NCI-H1417 treated with DMSO at 0.1 percent for 48 hours (cell line): ENCODE measurements around the gene CHST9.
"Not testable (repeated sequence)": the region's sequence is repeated elsewhere in the genome, so short reads cannot be mapped to it uniquely, and the experiment has no call there.

Experiments
- DNase-seq: peaks from one replicate; lab custom pipeline; 2025; lab: John Stamatoyannopoulos, UW

Gene CHST9

DNA sequence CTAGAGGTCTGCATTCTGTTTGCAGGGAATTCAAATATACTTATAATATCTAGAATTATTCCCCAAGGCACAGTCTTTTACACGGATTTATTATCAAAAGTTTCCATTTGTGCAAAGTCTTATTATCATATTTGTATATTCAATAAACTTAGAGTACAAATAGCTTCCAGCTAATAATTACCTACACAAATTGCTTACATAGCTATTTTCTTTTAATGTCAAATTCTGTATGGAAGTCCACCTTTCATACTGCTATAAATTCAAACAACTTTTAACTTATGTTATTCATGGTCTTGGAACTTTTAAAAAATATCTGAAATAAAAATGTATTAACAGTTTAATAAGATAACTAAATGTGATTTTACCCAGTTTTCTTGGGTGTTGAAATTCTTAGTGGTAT, 13.1 kb downstream of the CHST9 start:
- DNase-seq = no peak

GRCh38 chr18:27165412-27165811, 19.7 kb downstream of the CHST9 start:
- DNase-seq = no peak

DNA sequence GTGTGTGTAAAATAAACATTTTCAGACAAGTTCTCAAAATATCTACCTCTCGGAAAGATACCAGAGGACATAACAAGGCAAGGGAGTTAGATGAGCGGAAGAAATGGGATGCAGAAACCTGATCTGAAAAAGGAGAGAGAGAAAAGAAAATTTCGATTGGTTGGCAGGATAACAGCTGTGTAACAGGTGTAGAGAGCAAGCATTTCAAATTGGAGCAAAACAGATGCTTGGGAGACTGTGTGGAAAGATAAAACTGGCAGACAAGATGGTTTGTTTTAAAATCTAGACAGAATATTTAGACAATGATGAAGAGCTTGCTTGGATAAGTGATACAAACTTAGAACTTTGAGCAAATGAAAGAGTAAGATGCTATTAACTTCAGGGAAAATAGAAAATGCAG, 20.2 kb downstream of the CHST9 start:
- DNase-seq = no peak

DNA sequence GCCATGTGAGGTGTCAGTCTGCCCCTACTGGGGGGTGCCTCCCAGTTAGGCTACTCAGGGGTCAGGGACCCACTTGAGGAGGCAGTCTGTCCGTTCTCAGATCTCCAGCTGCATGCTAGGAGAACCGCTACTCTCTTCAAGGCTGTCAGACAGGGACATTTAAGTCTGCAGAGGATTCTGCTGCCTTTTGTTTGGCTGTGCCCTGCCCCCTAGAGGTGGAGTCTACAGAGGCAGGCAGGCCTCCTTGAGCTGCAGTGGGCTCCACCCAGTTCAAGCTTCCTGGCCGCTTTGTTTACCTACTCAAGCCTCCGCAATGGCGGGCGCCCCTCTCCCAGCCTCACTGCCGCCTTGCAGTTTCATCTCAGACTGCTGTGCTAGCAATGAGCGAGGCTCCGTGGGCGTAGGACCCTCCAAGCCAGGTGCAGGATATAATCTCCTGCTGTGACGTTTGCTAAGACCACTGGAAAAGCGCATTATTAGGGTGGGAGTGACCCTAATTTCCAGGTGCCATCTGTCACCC, 21.9 kb downstream of the CHST9 start:
- DNase-seq = not testable (repeated sequence)

- not testable (repeated sequence) for DNase-seq
Measured at GRCh38 chr18:27149240-27149639, 35.9 kb downstream of the CHST9 start.

DNA sequence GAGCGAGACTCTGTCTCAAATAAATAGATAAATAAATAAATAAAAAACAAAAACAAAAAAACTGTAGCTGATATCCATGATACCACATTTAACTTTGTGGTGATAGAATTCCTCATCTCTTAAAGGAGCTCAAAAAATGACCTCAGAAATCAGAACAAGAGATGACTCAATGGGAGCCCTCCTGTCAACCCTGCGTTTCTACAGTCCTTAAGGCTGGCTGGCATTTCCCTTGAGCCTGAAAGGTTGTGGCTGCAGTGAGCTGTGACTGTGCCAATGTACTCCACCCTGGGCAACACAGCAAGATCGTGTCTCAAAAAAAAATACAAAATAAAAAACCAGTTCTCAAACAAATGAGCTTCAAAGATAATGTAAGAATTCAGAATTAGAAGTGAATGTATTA, 40.4 kb downstream of the CHST9 start:
- DNase-seq = no peak

DNA sequence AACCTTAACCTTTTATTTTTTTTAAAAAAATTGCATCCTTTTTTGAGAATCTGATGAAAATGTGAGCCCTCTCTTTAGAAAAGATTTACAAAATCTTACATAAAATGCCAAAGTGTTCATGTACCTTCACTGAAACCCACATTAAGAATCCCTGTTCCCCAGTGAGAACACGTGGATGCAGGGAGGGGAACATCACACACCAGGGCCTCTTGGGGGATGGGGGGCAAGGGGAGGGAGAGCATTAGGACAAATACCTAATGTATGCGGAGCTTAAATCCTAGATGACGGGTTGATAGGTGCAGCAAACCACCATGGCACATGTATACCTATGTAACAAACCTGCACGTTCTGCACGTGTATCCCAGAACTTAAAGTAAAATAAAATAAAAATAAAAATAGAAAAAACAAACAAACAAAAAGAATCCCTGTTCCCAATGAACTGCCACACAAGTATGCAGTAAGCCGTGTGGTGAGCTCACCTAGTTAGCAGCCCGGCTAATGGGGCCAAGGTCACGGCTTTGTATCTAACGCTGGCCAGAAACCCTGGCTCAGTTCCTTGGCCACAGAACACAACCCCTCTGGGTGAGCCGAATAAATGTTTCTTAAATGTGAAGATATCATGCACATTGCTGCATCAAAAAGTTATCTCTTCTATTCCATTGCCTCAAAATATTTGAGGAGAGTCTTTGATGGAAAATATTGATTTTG, 41.4 kb downstream of the CHST9 start:
- no peak for DNase-seq

GRCh38 chr18:27142891-27143290, 42.2 kb downstream of the CHST9 start:
- no peak for DNase-seq

GRCh38 chr18:27141876-27142275, 43.2 kb downstream of the CHST9 start:
- DNase-seq = no peak

DNA sequence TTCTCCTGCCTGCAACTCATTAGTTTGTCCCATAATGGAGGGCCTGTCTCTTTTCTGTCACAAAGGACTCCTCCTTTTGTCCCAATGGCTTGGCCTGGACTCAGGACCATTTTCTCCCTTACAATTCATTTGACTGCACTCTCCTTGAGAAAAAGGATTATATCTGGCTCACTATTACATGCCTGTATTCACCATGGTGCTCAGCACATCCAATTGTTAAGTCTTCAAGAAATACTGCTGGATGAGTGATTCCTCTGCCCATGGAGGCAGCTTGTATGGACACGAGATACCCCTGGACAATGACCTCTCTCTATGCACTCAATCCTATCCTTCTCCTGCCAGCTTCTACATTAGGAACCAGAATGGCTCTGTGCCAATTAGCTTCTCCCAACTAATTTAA, 47.0 kb downstream of the CHST9 start:
- DNase-seq = no peak

DNA sequence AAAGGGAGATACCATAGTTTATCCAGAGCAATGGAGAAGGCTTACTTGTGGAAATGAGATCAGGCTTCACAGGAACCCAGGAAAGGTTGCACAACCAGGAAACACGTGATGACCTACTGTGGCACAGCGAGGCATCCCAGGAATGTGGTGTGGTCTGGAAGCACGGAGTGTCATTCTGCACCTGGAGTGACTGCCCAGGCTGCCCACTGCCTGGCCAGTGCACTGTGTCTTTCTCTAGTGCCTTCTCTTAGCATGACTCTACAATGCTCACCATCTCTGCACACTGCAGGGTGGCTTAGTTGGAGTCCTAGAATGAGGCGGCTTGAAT, 48.9 kb downstream of the CHST9 start:
- no peak for DNase-seq

DNA sequence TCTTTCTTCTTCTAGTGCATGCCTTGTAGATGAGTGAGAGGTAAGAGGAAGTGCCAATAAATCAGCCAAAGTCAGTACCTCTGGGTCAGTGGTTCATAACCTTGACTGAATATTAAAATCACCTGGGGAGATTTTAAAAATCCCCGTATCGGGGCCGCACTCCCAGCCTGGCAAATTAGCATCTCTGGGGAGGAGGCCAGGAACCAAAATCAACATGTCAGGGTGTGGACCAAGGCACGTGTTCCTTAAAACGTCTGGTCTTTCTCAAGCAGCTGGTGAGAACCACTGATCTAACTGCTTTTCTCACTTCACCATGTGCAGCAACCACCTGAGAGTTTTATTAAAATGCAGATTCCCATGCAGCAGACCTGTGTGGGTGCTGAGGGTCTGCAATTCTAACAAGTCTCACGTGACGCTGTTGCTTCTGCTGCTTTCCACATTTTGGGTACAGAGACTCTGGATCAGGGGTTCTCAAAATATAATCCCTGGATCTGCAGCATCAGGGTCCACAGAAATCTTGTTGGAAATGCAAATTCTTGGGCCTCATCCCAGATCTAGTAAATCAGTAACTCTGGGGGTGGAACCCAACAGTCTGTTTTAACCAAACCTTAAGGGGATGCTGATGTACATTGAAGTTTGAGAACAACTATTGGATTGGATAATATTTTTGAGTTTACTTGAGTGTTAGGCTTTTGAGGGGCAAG, 49.5 kb downstream of the CHST9 start:
- DNase-seq = no peak

DNA sequence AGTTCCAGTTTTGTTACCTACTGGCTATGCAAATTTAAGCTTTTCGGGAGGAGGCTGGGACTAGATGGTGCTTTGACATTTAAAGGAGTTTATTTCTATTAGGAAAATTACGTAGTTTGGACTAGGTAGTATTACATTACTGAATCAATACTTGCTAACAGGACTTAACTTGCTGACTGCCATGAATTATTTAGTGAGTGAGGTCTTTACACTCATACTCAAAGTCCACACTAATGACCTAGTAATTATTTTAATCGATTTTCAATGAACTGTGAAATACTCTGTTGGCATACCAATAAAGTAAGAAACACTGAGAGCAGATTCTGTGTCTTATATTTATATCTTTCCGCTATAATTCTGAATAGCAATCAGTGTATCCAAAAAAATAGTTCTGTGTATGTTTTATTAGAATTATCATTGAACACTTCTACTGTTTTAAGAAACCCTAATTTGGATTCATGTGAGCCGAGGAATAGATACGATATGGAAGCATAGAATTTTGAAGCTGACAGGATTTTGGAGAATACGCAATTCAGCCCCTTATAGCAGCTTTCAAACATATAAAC, 55.0 kb downstream of the CHST9 start:
- DNase-seq = no peak

GRCh38 chr18:27124196-27124595, 60.9 kb downstream of the CHST9 start:
- no peak for DNase-seq

DNA sequence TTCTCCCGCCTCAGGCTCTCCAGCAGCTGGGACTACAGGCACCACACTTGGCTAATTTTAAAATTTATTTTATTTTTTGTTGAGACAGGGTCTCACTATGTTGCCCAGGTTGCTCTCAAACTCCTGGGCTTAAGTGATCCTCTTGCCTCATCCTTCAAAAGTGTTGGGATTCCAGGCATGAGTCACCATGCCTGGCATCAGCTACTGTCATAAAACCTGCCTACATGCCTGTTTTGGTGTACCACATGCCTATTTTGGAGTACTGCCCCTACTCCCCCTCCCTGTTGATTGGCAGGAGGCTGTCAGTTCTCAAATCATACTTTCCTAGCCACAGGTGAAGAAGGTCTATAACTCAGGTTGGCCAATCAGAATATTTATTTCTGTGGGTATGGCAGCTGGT, 64.0 kb downstream of the CHST9 start:
- no peak for DNase-seq

GRCh38 chr18:27120246-27120645, 64.9 kb downstream of the CHST9 start:
- DNase-seq = no peak

DNA sequence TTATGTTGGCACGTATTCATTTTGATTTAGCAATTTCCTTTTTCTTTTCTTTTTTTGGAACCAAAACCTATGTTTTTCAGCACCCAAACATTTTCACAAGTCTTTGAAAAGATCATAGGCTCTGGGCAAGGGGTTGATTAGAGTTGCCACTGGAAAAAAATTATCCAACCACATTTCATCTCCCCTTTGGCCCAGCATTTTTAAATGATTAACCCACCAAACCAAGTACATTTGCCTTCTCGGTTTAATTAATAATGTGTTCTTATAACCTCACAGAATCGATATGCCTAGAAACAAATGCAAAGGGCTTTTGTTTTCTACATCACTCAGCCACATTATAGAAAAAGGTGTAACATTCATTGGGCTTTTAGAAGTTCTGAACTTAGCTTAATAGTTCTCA, 66.1 kb downstream of the CHST9 start:
- no peak for DNase-seq

GRCh38 chr18:27114842-27115241, 70.3 kb downstream of the CHST9 start:
- no peak for DNase-seq

DNA sequence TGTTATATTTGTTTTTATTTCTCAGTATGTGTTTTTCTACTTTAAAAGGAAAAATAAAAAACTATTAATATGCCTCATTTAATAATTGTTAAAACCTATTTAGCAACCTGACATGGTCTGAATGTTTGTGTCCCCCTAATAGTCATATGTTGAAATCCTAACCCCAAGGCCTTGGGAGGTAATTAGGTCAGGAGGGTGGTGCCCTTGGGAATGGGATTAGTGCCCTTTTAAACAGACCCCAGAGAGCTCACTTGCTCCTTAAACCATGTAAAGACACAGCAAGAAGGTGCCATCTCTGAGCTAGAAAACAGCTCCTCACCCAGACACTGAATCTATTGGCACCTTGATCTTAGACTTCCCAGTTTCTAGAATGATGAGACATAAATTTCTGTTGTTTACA, 71.8 kb downstream of the CHST9 start:
- DNase-seq = no peak

GRCh38 chr18:27110319-27110718, 74.8 kb downstream of the CHST9 start:
- no peak for DNase-seq

GRCh38 chr18:27109451-27109850, 75.7 kb downstream of the CHST9 start:
- no peak for DNase-seq

GRCh38 chr18:27108842-27109241, 76.3 kb downstream of the CHST9 start:
- DNase-seq = no peak

DNA sequence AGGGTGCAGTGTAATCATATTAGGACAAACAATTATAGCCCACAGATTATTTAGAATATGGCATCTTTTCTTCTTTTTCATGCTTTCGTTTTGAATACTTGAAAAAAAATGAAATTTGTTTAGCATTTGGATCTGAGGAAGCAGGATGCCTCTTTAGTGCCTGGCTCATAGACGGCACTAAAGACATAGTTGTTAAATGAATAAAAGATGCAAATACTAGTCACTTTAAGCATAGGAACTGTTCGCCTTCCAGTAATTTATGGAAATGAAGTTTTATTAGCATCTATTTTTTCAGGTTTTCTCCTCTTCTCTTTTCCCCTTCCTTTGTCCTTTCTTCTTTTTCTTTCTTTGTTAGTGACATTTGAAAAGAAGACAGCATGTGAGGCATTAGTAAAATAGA, 80.4 kb downstream of the CHST9 start:
- no peak for DNase-seq
